Measurements from ENCODE around the gene PEDS1. TPM values are rescaled to one million over a fixed set of nuclear protein-coding genes. Genes with fewer than 3 reads are reported as not detected.
"Not testable (repeated sequence)": the region's sequence is repeated elsewhere in the genome, so short reads cannot be mapped to it uniquely, and the experiment has no call there.

Gene PEDS1
- 27.8 TPM for total RNA-seq
- long read RNA-seq, full-length matches to known transcripts = 22 of 46 reads
- long read RNA-seq, partial matches to known transcripts = 0 of 46 reads
- long read RNA-seq, other reads (novel, unspliced or antisense) = 24 of 46 reads

DNA sequence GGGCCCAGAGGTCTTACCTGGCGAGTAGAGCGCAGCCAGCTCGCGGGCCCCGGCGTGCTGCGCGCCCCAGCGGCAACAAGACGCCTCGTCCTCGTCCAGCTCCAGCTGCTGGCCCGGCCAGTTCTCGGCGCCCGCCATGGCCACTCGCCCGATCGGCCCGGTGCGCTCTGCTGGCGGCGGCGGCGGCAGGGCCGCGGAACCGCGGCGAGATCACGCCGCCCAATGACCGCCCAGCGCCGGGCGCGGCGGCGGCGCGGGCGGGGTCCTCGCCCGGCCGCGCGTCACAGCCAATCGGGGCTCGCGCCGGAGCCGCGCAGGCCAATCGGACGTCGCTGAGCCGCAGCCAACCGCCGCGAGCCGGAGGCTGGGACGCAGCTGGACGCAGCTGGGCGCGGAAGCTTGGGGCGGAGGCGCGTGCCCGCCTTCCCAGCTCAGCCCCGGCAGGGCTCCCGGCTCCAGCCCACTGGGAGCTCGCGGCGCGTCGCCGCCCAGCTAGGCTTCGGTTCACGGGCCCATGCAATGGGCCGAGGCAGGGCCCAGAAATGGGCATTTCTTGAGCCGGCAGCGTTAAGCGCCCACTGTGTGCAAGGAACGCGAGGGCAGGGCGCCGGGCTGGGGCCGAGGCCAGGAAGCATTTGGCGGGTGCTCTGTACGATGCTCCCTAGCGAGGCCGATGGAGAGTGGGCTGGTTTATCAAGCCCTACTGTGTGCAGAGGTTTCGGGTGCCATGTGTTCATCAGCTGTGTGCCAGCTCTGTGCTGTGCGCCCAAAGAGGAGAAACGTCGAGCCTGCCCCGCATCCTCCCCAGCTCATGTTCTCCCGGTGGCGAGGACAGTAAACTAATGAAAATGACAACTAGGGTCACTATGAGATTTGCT lies at the start of gene PEDS1:
TSS of gene PEDS1 (minus strand) at position 224 of the 878 bp plus-strand sequence. CDS start at position 138, 86 bp downstream.
- Histone ChIP-seq H3K27ac (peak within 1 kb of the TSS; percentile 97), H3K4me1 (peaks cover 45% of the 10 kb centered on the region), H3K4me3 (peak within 1 kb of the TSS; percentile 97), H3K9me3 (no peaks in the 10 kb centered on the region), H3K36me3 (peaks cover 1% of the 10 kb centered on the region), H3K27me3 (ENCODE audit: low read depth) (no peaks in the 10 kb centered on the region)
- DNase-seq (peak; percentile 95), ATAC-seq (peak; percentile 93 to 96)
- intact Hi-C loops (cut with DNase I) = no loop called here
- TF ChIP-seq, protein P1, sequence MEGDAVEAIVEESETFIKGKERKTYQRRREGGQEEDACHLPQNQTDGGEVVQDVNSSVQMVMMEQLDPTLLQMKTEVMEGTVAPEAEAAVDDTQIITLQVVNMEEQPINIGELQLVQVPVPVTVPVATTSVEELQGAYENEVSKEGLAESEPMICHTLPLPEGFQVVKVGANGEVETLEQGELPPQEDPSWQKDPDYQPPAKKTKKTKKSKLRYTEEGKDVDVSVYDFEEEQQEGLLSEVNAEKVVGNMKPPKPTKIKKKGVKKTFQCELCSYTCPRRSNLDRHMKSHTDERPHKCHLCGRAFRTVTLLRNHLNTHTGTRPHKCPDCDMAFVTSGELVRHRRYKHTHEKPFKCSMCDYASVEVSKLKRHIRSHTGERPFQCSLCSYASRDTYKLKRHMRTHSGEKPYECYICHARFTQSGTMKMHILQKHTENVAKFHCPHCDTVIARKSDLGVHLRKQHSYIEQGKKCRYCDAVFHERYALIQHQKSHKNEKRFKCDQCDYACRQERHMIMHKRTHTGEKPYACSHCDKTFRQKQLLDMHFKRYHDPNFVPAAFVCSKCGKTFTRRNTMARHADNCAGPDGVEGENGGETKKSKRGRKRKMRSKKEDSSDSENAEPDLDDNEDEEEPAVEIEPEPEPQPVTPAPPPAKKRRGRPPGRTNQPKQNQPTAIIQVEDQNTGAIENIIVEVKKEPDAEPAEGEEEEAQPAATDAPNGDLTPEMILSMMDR (IDR thresholded peaks at IDR 0.05) = no peak

DNA sequence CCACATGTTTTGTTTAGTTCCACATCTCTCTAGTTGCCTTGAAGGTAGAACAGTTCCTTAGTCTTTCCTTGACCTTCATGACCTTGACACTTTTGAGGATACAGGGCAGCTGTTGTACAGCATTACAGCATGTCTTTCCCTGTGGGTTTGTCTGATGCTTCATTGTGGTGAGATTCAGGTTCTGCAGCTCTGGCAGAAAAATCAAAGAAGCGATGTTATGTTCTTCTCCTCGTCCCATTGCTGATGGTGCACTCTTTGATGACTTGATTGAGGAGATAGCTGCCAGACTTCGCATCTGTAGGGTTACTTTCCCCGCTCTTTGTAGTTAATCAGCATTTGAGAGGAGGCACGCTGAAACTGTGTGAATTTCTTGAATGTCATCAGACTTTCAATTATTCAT lies 49.2 kb upstream of the PEDS1 start:
- Histone ChIP-seq H3K36me3 (no peaks in the 10 kb centered on the region), H3K4me3 (no peak overlapping the region), H3K27ac (no peak overlapping the region), H3K9me3 (peaks cover 3% of the 10 kb centered on the region), H3K27me3 (ENCODE audit: low read depth) (no peaks in the 10 kb centered on the region), H3K4me1 (no peaks in the 10 kb centered on the region)
- intact Hi-C loops (cut with DNase I) = no loop called here
- no peak for ATAC-seq
- TF ChIP-seq, protein P1 (IDR thresholded peaks at IDR 0.05) = no peak
- DNase-seq = no peak

DNA sequence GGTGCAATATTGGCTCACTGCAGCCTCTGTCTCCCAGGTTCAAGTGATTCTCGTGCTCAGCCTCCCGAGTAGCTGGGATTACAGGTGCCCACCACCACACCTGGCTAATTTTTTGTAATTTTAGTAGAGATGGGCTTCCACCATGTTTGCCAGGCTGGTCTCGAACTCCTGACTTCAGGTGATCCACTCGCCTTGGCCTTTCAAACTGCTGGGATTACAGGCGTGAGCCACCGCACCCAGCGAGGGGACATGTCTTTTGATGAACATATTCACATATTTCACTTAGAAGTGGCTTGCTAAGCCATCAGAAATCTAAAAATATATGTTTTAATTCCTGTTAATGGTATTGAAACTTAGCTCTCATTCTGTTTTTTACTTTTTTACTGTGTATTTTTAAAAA lies 48.2 kb upstream of the PEDS1 start:
- H3K9me3 ChIP-seq; H3K27me3 ChIP-seq (ENCODE audit: low read depth); H3K27ac ChIP-seq; H3K4me1 ChIP-seq; H3K36me3 ChIP-seq; H3K4me3 ChIP-seq; intact Hi-C loops (cut with DNase I); ATAC-seq; DNase-seq: not testable (repeated sequence)

DNA sequence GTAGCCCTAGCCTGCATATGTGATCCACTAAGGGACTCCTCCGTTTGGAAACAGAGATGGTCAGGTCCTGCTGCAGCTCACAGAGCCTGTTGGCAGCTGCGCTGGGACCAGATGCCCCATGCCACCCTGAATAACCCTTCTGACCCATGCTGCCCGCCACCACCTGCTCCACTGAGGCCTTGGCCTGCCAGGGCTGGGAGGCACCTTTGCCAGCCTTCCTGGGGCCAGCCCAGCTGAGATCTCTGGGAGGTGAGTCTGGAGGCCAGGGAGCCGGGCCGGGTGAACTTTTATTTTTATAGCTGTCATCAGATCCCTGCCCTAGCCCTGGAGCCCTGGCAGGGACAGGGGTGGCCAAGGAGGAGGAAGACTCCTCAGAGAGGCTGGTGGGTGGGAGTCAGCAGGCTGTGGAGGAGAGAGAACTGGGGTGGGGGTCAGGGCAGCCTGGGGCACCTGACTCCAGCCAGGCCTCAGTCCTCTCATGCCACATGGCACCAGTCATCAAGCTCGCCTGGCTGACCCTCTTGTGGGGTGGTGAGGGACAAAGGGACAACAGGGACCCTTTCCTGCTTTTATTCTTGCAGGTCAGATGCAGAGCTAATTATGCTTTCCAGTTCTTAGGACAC lies 47.1 kb upstream of the PEDS1 start:
- no peak overlapping the region for H3K4me3 ChIP-seq
- ATAC-seq (no peak), DNase-seq (no peak)
- H3K36me3 ChIP-seq = no peaks in the 10 kb centered on the region
- no peak overlapping the region for H3K27ac ChIP-seq
- peaks cover 3% of the 10 kb centered on the region for H3K9me3 ChIP-seq
- no peaks in the 10 kb centered on the region for H3K27me3 ChIP-seq (ENCODE audit: low read depth)
- H3K4me1 ChIP-seq = peaks cover 4% of the 10 kb centered on the region
- TF ChIP-seq, protein P1 (IDR thresholded peaks at IDR 0.05) = no peak
- intact Hi-C loops (cut with DNase I) = no loop called here

DNA sequence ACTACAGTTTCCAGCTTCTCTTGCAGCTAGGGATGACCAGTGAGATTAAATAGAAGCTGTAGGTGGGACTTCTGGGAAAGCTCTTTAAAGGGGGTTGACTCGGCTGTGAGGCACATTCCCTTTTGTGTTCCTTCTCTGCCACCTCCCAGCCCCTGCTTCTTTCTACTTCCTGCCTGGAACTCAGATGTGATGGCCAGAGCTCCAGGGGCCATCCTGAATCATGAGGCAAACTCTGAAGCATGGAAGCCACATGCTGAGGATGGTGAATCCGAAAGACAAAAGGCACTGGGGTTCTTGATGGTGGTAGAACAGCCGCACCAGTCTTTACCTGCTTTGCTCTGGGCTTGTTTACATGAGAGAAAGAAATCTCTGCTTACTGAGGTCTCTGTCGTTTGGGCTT lies 46.2 kb upstream of the PEDS1 start:
- no peak overlapping the region for H3K27ac ChIP-seq
- TF ChIP-seq, protein P1 (IDR thresholded peaks at IDR 0.05) = no peak
- DNase-seq = no peak

DNA sequence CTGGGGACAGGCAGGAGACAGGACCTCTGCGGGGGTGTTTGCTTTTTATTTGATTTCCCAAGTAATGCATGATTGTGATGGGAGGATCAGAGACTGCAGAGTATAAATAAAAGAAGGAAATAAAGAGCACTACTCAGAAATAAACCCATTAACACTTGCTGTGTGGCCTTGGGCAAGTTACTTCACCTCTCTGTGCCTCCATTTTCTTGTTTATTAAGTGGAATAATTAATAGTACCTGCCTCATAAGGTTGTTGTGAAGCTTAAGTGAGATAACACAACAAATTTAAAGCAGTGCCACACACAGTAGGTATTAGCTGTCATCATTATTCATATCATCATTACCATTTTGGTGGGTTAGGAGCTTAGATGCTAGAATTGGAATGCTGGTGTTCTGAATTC lies 45.2 kb upstream of the PEDS1 start:
- Histone ChIP-seq H3K36me3 (peaks cover 15% of the 10 kb centered on the region), H3K27ac (no peak overlapping the region), H3K4me3 (no peak overlapping the region), H3K9me3 (no peaks in the 10 kb centered on the region), H3K27me3 (ENCODE audit: low read depth) (no peaks in the 10 kb centered on the region), H3K4me1 (peaks cover 22% of the 10 kb centered on the region)
- TF ChIP-seq, protein P1 (IDR thresholded peaks at IDR 0.05) = no peak
- ATAC-seq (no peak), DNase-seq (no peak)
- intact Hi-C loops (cut with DNase I) = no loop called here

More for the DNA sequence above, 46.2 kb upstream of the PEDS1 start:
- Histone ChIP-seq H3K27me3 (ENCODE audit: low read depth) (no peaks in the 10 kb centered on the region), H3K4me3 (no peak overlapping the region), H3K36me3 (peaks cover 5% of the 10 kb centered on the region), H3K4me1 (peaks cover 13% of the 10 kb centered on the region), H3K9me3 (peaks cover 3% of the 10 kb centered on the region)
- ATAC-seq = no peak
- intact Hi-C loops (cut with DNase I) = no loop called here
